ENCODE data around the gene SCN9A. TPM values are rescaled to one million over a fixed set of nuclear protein-coding genes. Genes with fewer than 3 reads are reported as not detected.

SCN9A gene
- total RNA-seq, 1 experiment from 2014 or later, result 0.07 TPM

DNA sequence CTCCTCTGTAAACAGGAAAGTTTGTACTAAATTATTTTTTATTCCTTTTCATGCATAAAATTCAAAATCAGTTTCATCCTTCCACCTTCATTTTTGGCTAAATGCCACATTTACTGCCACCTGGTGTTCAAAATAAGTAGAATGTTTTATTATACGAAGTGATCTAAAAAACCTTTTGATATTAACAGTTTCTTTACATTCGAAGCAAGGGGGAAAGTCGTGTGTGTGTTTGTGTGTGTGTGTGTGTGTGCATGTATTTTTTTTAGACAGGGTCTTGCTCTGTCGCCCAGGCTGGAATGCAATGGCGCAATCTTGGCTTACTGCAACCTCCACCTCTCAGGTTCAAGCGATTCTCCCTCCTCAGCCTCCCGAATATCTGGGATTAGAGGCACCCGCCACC, 9.0 kb upstream of the SCN9A start:
- no peaks in the 10 kb centered on the region for H3K4me1 ChIP-seq (ENCODE audit: control insufficient read depth in 1 of 2, insufficient read depth in 2 of 2, low read length in 2 of 2)
- peak; percentile 27; the same call in 1 of the 2 replicates for ATAC-seq
- intact Hi-C loops (cut with micrococcal nuclease), result no loop called here

GRCh38 chr2:166382448-166382847, 6.7 kb upstream of the SCN9A start:
- CTCF ChIA-PET, result no interaction called here
- no peak for DNase-seq (ENCODE audit: low read depth, low spot score)

More for the DNA sequence above, 9.0 kb upstream of the SCN9A start:
- H2AFZ ChIP-seq (ENCODE audit: low read depth, low read length, poor library complexity, severe bottlenecking), result no peak overlapping the region
- TF ChIP-seq JUND (IDR thresholded peaks at IDR 0.05) (no peak), CTCF (IDR thresholded peaks at IDR 0.05 in 2 of 3, conservative IDR thresholded peaks at IDR 0.05 in 1 of 3; ENCODE audit: borderline replicate concordance in 1 of 3, insufficient read depth in 1 of 3, low read depth in 2 of 3, low read length in 2 of 3) (peak in 2 of 3 experiments; percentile 16 to 57; a peak in 3 of 6 replicates), RAD21 (IDR thresholded peaks at IDR 0.05; ENCODE audit: low read depth) (peak; percentile 28)
- ChIA-PET CTCF (interaction anchor here (1.0 to 2.8 kb wide), 5 partner anchors 9 to 24 kb away, joined by 3 to 9 read pairs (median 4); partner anchors contain the start of gene SCN9A), POLR2A (interaction anchor here (1.0 kb wide), 1 partner anchor 26 kb away, joined by 3 read pairs; no protein-coding TSS in a partner anchor), RAD21 (ENCODE audit: low non-redundant PET in 1 of 2, low total read pairs in 2 of 2, uncharacterized antibody in 2 of 2, unreplicated experiment in 2 of 2) (no interaction called here)
- peaks cover 37% of the 10 kb centered on the region for H3K27me3 ChIP-seq (ENCODE audit: insufficient read depth, low read length)
- H3K27ac ChIP-seq (ENCODE audit: low read depth, low read length), result no peak overlapping the region
- no peak overlapping the region for H3K9ac ChIP-seq (ENCODE audit: low read length)
- DNase-seq (ENCODE audit: low read depth, low spot score), result no peak
- H3K9me2 ChIP-seq (ENCODE audit: insufficient read depth), result no peaks in the 10 kb centered on the region
- H4K20me1 ChIP-seq (ENCODE audit: insufficient read depth), result no peaks in the 10 kb centered on the region
- no peaks in the 10 kb centered on the region for H3K9me3 ChIP-seq (ENCODE audit: control insufficient read depth in 1 of 2, insufficient read depth in 1 of 2, low read depth in 1 of 2, low read length in 2 of 2)
- H3K36me3 ChIP-seq (ENCODE audit: control insufficient read depth in 1 of 2, insufficient read depth in 2 of 2, low read length in 2 of 2), result no peaks in the 10 kb centered on the region
- no peak overlapping the region for H3K4me3 ChIP-seq (replicated peaks in 1 of 2; ENCODE audit: low read depth in 1 of 2, low read length in 2 of 2)
- BruUV-seq (replicated peaks), result no TSS peak
- H3K79me2 ChIP-seq (ENCODE audit: insufficient read depth, low read length), result no peaks in the 10 kb centered on the region
- H3K4me2 ChIP-seq (ENCODE audit: low read length), result peak overlapping the region; percentile 34; the same call in 1 of the 2 replicates

More at GRCh38 chr2:166382448-166382847, 6.7 kb upstream of the SCN9A start:
- no peak overlapping the region for H3K4me3 ChIP-seq (replicated peaks in 1 of 2; ENCODE audit: low read depth in 1 of 2, low read length in 2 of 2)
- no peaks in the 10 kb centered on the region for H3K9me3 ChIP-seq (ENCODE audit: control insufficient read depth in 1 of 2, insufficient read depth in 1 of 2, low read depth in 1 of 2, low read length in 2 of 2)
- H3K79me2 ChIP-seq (ENCODE audit: insufficient read depth, low read length), result no peaks in the 10 kb centered on the region
- intact Hi-C loops (cut with micrococcal nuclease), result no loop called here
- ChIA-PET RAD21 (ENCODE audit: low non-redundant PET in 1 of 2, low total read pairs in 2 of 2, uncharacterized antibody in 2 of 2, unreplicated experiment in 2 of 2) (no interaction called here), POLR2A (no interaction called here)
- H4K20me1 ChIP-seq (ENCODE audit: insufficient read depth), result no peaks in the 10 kb centered on the region
- H3K27ac ChIP-seq (ENCODE audit: low read depth, low read length), result no peak overlapping the region
- BruUV-seq (replicated peaks), result no TSS peak
- H2AFZ ChIP-seq (ENCODE audit: low read depth, low read length, poor library complexity, severe bottlenecking), result no peak overlapping the region
- H3K9ac ChIP-seq (ENCODE audit: low read length), result no peak overlapping the region
- no peak for ATAC-seq
- no peaks in the 10 kb centered on the region for H3K4me1 ChIP-seq (ENCODE audit: control insufficient read depth in 1 of 2, insufficient read depth in 2 of 2, low read length in 2 of 2)
- H3K27me3 ChIP-seq (ENCODE audit: insufficient read depth, low read length), result peaks cover 47% of the 10 kb centered on the region
- H3K9me2 ChIP-seq (ENCODE audit: insufficient read depth), result no peaks in the 10 kb centered on the region
- no peaks in the 10 kb centered on the region for H3K36me3 ChIP-seq (ENCODE audit: control insufficient read depth in 1 of 2, insufficient read depth in 2 of 2, low read length in 2 of 2)
- no peak for TF ChIP-seq SP1 (IDR thresholded peaks at IDR 0.05; ENCODE audit: low read depth)
- TF ChIP-seq, protein P1, sequence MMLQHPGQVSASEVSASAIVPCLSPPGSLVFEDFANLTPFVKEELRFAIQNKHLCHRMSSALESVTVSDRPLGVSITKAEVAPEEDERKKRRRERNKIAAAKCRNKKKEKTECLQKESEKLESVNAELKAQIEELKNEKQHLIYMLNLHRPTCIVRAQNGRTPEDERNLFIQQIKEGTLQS (IDR thresholded peaks at IDR 0.05), result no peak
- TF ChIP-seq ZFX (IDR thresholded peaks at IDR 0.05), result no peak
- TF ChIP-seq YY1 (IDR thresholded peaks at IDR 0.05; ENCODE audit: extremely low read depth, insufficient replicate concordance, low read depth, low read length), result no peak
- TF ChIP-seq, protein P2, sequence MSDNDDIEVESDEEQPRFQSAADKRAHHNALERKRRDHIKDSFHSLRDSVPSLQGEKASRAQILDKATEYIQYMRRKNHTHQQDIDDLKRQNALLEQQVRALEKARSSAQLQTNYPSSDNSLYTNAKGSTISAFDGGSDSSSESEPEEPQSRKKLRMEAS (IDR thresholded peaks at IDR 0.05), result no peak
- no peak for TF ChIP-seq JUND (IDR thresholded peaks at IDR 0.05)
- TF ChIP-seq ELF1 (IDR thresholded peaks at IDR 0.05; ENCODE audit: borderline replicate concordance, low read depth), result no peak
- TF ChIP-seq CEBPB (IDR thresholded peaks at IDR 0.05; ENCODE audit: low read depth), result no peak
- no peak for TF ChIP-seq ZBTB33 (IDR thresholded peaks at IDR 0.05; ENCODE audit: extremely low read depth, insufficient replicate concordance, low read length)
- no peak for TF ChIP-seq ZNF274 (IDR thresholded peaks at IDR 0.05; ENCODE audit: low read depth, low read length)
- H3K4me2 ChIP-seq (ENCODE audit: low read length), result no peak overlapping the region
